ENCODE results near the gene SNX25. TPM values are rescaled to one million over a fixed set of nuclear protein-coding genes. Genes with fewer than 3 reads are reported as not detected.

The SNX25 gene
- total RNA-seq, 1 donor from 2014 or later: 10.9 TPM

DNA sequence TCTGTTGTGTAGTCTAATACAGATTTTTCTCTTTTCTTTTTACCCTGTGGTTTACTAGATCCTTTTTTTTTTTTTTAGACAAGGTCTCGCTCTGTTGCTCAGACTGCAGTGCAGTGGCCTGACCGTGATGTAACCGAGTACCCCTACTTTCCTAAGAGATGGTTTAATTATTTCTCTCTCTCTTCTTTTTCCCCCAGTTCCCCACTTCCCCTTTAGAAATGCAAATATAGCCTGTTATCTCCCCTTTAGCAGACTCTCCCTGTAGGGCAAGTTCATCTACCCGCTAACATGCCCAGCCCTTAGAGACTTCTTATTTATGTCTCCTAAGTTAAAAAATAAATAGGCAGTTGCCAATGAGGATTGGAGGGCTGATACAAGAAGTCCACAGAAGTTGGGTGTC lies 4.5 kb downstream of the SNX25 start:
- H3K27me3 Mint-ChIP-seq (ENCODE audit: low read depth): peaks cover 10% of the 10 kb centered on the region
- peaks cover 14% of the 10 kb centered on the region for H3K4me1 Mint-ChIP-seq
- H3K36me3 Mint-ChIP-seq: no peaks in the 10 kb centered on the region
- no peak for DNase-seq (ENCODE audit: low spot score in 2 of 2, unreplicated experiment in 2 of 2)
- no peak overlapping the region for H3K4me3 Mint-ChIP-seq
- TF ChIP-seq, protein P1, sequence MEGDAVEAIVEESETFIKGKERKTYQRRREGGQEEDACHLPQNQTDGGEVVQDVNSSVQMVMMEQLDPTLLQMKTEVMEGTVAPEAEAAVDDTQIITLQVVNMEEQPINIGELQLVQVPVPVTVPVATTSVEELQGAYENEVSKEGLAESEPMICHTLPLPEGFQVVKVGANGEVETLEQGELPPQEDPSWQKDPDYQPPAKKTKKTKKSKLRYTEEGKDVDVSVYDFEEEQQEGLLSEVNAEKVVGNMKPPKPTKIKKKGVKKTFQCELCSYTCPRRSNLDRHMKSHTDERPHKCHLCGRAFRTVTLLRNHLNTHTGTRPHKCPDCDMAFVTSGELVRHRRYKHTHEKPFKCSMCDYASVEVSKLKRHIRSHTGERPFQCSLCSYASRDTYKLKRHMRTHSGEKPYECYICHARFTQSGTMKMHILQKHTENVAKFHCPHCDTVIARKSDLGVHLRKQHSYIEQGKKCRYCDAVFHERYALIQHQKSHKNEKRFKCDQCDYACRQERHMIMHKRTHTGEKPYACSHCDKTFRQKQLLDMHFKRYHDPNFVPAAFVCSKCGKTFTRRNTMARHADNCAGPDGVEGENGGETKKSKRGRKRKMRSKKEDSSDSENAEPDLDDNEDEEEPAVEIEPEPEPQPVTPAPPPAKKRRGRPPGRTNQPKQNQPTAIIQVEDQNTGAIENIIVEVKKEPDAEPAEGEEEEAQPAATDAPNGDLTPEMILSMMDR (IDR thresholded peaks at IDR 0.05; ENCODE audit: unreplicated experiment): no peak
- H3K9me3 Mint-ChIP-seq: no peaks in the 10 kb centered on the region
- H3K27ac Mint-ChIP-seq: no peak overlapping the region

DNA sequence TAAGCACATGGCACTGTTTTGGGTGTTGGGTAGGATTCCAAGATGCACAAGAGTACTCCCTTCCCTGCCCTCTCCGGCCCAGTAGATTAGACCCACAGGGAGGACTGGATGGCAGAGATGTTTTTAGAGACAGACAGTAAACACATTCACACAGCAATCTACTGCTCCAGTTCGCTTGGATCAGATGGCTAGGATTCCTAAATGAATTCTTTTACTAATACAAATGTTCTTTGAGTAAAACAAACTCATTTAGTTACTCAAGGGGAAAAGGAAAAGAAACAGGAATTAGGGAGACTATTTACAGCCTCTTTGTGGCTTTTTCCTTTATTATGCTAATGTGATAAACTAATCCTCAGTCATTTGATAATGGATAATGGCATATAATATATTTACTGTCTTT lies 5.9 kb downstream of the SNX25 start:
- TF ChIP-seq, protein P1 (IDR thresholded peaks at IDR 0.05; ENCODE audit: unreplicated experiment): no peak
- no peaks in the 10 kb centered on the region for H3K9me3 Mint-ChIP-seq
- H3K27ac Mint-ChIP-seq: no peak overlapping the region
- H3K36me3 Mint-ChIP-seq: no peaks in the 10 kb centered on the region
- H3K4me3 Mint-ChIP-seq: no peak overlapping the region
- peaks cover 10% of the 10 kb centered on the region for H3K27me3 Mint-ChIP-seq (ENCODE audit: low read depth)
- DNase-seq (ENCODE audit: low spot score in 2 of 2, unreplicated experiment in 2 of 2): no peak
- H3K4me1 Mint-ChIP-seq: peaks cover 17% of the 10 kb centered on the region

DNA sequence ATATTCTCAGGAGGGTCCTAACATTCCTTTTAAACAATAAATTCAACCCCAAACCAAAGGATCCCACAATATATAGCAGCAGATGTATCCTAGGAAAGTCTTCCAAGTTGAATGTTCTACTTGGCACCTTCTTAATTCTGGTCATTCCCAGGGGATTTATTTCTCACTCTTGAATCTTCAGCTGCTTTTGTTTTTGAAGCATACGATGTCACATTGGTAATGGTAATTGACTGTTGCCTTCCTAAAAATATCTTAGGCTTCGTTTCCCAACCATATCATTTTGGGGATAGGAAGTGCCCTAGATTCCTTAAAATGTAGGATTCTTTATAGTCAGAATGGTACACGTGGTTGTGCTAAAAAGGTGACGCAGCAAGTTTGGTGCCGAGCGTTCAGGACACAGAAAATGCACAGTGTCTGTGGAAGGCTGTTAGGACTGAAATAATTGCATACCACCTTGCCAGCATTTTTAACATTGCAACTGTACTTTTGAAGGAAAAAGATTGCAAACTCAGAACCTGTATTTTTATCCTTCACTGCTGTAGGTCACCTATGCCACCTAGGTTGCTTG lies 8.1 kb downstream of the SNX25 start:
- DNase-seq (ENCODE audit: low spot score in 2 of 2, unreplicated experiment in 2 of 2): no peak
- TF ChIP-seq, protein P1 (IDR thresholded peaks at IDR 0.05; ENCODE audit: unreplicated experiment): no peak
- Mint-ChIP-seq H3K4me3 (no peak overlapping the region), H3K9me3 (no peaks in the 10 kb centered on the region), H3K4me1 (peaks cover 8% of the 10 kb centered on the region), H3K27ac (no peak overlapping the region), H3K36me3 (no peaks in the 10 kb centered on the region), H3K27me3 (ENCODE audit: low read depth) (peaks cover 4% of the 10 kb centered on the region)

DNA sequence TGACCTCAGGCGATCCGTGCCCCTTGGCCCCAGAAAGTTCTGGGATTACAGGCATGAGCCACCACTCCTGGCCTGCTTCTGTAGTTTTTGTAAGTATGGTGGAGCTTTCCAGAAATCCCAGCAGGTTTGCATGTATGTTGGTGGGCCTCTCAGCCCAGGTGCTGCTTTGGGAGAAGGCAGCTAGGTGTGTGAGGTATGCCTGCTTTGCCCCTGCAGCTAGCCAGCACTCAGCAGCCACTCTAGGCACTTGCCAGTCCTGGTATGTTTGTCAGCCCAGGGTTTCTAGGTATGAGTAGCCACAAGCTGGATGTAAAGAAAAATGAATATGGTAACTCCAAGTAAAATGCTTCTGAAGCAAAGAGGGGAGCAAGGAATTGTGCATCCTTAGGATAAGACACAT lies 8.9 kb downstream of the SNX25 start:
- no peaks in the 10 kb centered on the region for H3K36me3 Mint-ChIP-seq
- TF ChIP-seq, protein P1 (IDR thresholded peaks at IDR 0.05; ENCODE audit: unreplicated experiment): no peak
- no peak for DNase-seq (ENCODE audit: low spot score in 2 of 2, unreplicated experiment in 2 of 2)
- H3K4me1 Mint-ChIP-seq: peaks cover 8% of the 10 kb centered on the region
- H3K9me3 Mint-ChIP-seq: no peaks in the 10 kb centered on the region
- peaks cover 3% of the 10 kb centered on the region for H3K27me3 Mint-ChIP-seq (ENCODE audit: low read depth)
- no peak overlapping the region for H3K27ac Mint-ChIP-seq
- H3K4me3 Mint-ChIP-seq: no peak overlapping the region

DNA sequence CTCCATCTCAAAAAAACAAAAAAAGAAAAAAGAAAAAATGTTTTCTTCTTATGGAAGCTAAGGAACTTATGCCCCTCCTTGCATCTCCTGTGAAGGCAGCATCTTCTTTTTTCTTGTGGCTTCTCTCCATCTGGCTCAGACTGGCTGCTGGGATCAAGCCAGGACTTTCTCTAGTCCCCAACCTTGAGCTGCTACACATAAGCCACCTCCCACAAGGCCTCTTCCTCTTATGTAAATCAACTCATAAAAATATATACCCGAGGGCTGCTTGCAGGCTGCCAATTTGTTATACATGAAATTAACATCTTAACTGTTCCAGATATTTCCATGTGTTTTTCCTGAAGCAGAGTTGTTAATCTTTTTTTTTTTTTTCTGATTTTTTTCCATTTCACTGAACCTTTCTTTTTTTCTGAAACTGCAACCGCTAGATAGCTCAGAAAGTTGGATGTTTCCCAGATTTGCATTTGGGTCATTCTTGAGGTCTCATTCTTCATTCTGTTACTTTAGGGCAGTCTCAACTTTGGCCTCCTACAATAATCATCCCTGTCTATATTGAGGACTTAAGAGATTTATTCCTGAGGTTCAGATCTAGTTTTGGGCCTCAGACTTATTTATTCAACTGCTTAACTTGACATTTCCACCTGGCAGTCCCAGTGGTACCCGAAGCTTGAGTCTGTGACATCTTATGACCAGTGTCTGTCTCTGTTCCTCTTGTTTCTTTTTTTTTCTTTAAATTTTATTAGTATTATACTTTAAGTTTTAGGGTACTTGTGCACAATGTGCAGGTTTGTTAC lies 10.3 kb downstream of the SNX25 start:
- Mint-ChIP-seq H3K4me1 (peaks cover 8% of the 10 kb centered on the region), H3K9me3 (no peaks in the 10 kb centered on the region), H3K27ac (peak overlapping the region; percentile 8), H3K36me3 (no peaks in the 10 kb centered on the region), H3K27me3 (ENCODE audit: low read depth) (no peaks in the 10 kb centered on the region), H3K4me3 (no peak overlapping the region)
- TF ChIP-seq, protein P1 (IDR thresholded peaks at IDR 0.05; ENCODE audit: unreplicated experiment): no peak
- no peak for DNase-seq (ENCODE audit: low spot score in 2 of 2, unreplicated experiment in 2 of 2)

Data from mesothelial cell of epicardium (in vitro differentiated cells).